Body of pancreas (tissue), 4 donors: ENCODE data around the gene LTBP1. TPM values are rescaled to one million over a fixed set of nuclear protein-coding genes. Genes with fewer than 3 reads are reported as not detected.

ENCODE experiments used
- ATAC-seq: fragments of 150-250 bp; one replicate; pipeline ENCODE4 v1.9.1; 2016
- DNase-seq, 4 donors: peaks; one replicate each; pipeline ENCODE4 v3.0.0-alpha.2; 2019
- H3K27ac ChIP-seq, 4 donors: fragments of 200-600 bp; sonication (generic); 1 replicate in 3 of 4; 2 replicates in 1 of 4; pipeline versions ENCODE4 v1.5.1 to v1.6.1; 2016 to 2019; ENCODE audit warnings: mild to moderate bottlenecking in 1 of 4, mixed read lengths in 1 of 4, moderate library complexity in 1 of 4
- H3K27me3 ChIP-seq, 2 donors: fragments of 200-600 bp; sonication (generic); one replicate each; pipeline ENCODE4 v1.6.0; 2016; ENCODE audit warnings: mild to moderate bottlenecking in 1 of 2
- H3K36me3 ChIP-seq, 2 donors: fragments of 200-600 bp; sonication (generic); replicated peaks in 1 of 2; 2 replicates each; pipeline ENCODE4 v1.5.1; 2016; ENCODE audit warnings: low read depth in 2 of 2; ENCODE audit not compliant: insufficient read depth in 1 of 2
- H3K4me1 ChIP-seq: fragments of 200-600 bp; sonication (generic); one replicate; pipeline ENCODE4 v1.6.0; 2016
- H3K4me3 ChIP-seq, 2 donors: fragments of 200-600 bp; sonication (generic); 1 replicate in 1 of 2; 2 replicates in 1 of 2; pipeline ENCODE4 v1.5.1; 2016 to 2019
- H3K9me3 ChIP-seq, 3 donors: fragments of 200-600 bp; sonication (generic); 1 replicate in 2 of 3; 2 replicates in 1 of 3; pipeline ENCODE4 v1.5.1; 2016
- CTCF ChIP-seq, 7 experiments: fragments of 450-650 bp in 4 of 7; fragments of 200-600 bp in 3 of 7; sonication (generic) in 3 of 7; IDR thresholded peaks; one replicate each; pipeline ENCODE4 v1.5.1; 2016 to 2019; ENCODE audit warnings: antibody characterized with exemption in 7 of 7
- POLR2A ChIP-seq, 3 donors: fragments of 450-650 bp; IDR thresholded peaks; one replicate each; pipeline ENCODE4 v1.6.1; 2016; ENCODE audit warnings: antibody characterized with exemption in 3 of 3, mild to moderate bottlenecking in 2 of 3
- WGBS, 2 donors: methylation state at CpG; one replicate each; pipeline ENCODE4 v1.1.5; 2017; 5-methylcytosine and 5-hydroxymethylcytosine counted together
- intact Hi-C: fragments of 100-400 bp; cut with DNase I; formaldehyde crosslinking; loops from one replicate; pipeline ENCODE4 v1.15.1; 2023
- total RNA-seq, 2 donors: library from RNA; depleted of rRNA; stranded (reverse); fragments of >200 nt; gene quantifications; one replicate each; pipeline ENCODE4 v1.1.0, GENCODE V29; 2016

The LTBP1 gene
- total RNA-seq, 2 donors from 2014 or later = 8.8 to 10.2 TPM

- WGBS, 2 donors = 64 to 66% methylated on average over 12 of the region's 12 CpGs
- Histone ChIP-seq H3K4me1 (peaks cover 3% of the 10 kb centered on the region), H3K27ac (no peak overlapping the region), H3K9me3 (no peaks in the 10 kb centered on the region), H3K36me3 (no peaks in the 10 kb centered on the region), H3K4me3 (no peak overlapping the region), H3K27me3 (no peaks in the 10 kb centered on the region)
- intact Hi-C loops = no loop called here
- peak in 3 of 4 donors; percentile 27 to 50 (median 48) for DNase-seq
- ATAC-seq = peak; percentile 52
- TF ChIP-seq CTCF (IDR thresholded peaks at IDR 0.05) (no peak), POLR2A (IDR thresholded peaks at IDR 0.05) (no peak)
Measured at GRCh38 chr2:33275689-33276444, 329.1 kb downstream of the LTBP1 start.

- DNase-seq (no peak), ATAC-seq (no peak)
- H3K4me1 ChIP-seq = peaks cover 3% of the 10 kb centered on the region
- no peaks in the 10 kb centered on the region for H3K36me3 ChIP-seq
- no peaks in the 10 kb centered on the region for H3K27me3 ChIP-seq
- WGBS, 2 donors = 59 to 83% methylated on average over 3 to 5 of the region's 5 CpGs
- intact Hi-C loops = no loop called here
- no peaks in the 10 kb centered on the region for H3K9me3 ChIP-seq
- no peak overlapping the region for H3K27ac ChIP-seq
- H3K4me3 ChIP-seq = no peak overlapping the region
- TF ChIP-seq POLR2A (IDR thresholded peaks at IDR 0.05) = no peak
- no peak for TF ChIP-seq CTCF (IDR thresholded peaks at IDR 0.05)
Measured at GRCh38 chr2:33277002-33277426, 330.3 kb downstream of the LTBP1 start.

GRCh38 chr2:33278245-33278943 is 331.6 kb downstream of the LTBP1 start:
- Histone ChIP-seq H3K4me3 (no peak overlapping the region), H3K27me3 (no peaks in the 10 kb centered on the region), H3K9me3 (no peaks in the 10 kb centered on the region), H3K4me1 (peaks cover 3% of the 10 kb centered on the region), H3K27ac (no peak overlapping the region), H3K36me3 (no peaks in the 10 kb centered on the region)
- ATAC-seq = peak; percentile 38
- WGBS, 2 donors = 88 to 90% methylated on average over 9 of the region's 9 CpGs
- DNase-seq = peak in 1 of 4 donors; percentile 17
- intact Hi-C loops = no loop called here
- TF ChIP-seq POLR2A (IDR thresholded peaks at IDR 0.05) (no peak), CTCF (IDR thresholded peaks at IDR 0.05) (no peak)

GRCh38 chr2:33284287-33284686 is 337.5 kb downstream of the LTBP1 start:
- TF ChIP-seq POLR2A (IDR thresholded peaks at IDR 0.05) (no peak), CTCF (IDR thresholded peaks at IDR 0.05) (no peak)
- Histone ChIP-seq H3K4me3 (no peak overlapping the region), H3K27ac (no peak overlapping the region), H3K27me3 (no peaks in the 10 kb centered on the region), H3K4me1 (no peaks in the 10 kb centered on the region), H3K9me3 (no peaks in the 10 kb centered on the region), H3K36me3 (no peaks in the 10 kb centered on the region)
- no peak for ATAC-seq
- WGBS, 2 donors = 87 to 89% methylated on average over 7 of the region's 7 CpGs
- intact Hi-C loops = no loop called here
- no peak for DNase-seq
